NCI-H446 (cell line): ENCODE measurements around the gene MAP2K4.

ENCODE experiments used
- DNase-seq, 2 experiments: peaks; one replicate each; lab custom pipeline; 2025; lab: John Stamatoyannopoulos, UW

MAP2K4 gene

DNA sequence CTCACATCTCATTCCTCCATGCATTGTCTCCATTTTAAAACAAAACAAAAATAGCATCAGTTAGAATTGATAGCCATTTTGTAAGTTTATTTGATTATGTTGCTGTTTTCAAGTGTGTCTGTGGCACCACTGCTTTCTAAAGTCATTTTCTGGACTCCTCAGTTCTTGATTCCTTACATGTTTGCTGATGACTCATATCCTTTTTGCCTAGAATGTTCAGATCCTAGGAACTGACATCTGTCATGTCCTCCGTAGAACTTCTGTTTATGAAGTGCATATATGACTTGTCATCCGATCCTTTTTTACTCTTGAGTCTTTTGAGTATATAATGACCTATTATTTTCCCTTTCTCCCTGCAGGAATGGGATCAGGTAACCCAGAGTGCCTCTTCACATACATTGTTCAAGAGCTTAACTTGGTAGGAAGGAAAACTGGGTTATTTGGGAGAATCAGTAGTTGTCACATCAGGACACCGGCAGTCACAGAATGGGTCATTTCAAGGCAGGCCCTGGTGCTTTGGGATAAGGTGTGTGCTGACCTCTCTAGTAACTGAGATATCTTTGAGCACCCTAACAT is 69.2 kb downstream of the MAP2K4 start:
- no peak for DNase-seq

- no peak for DNase-seq
Measured at GRCh38 chr17:12094336-12094735, 73.7 kb downstream of the MAP2K4 start.

GRCh38 chr17:12095522-12095921 is 74.8 kb downstream of the MAP2K4 start:
- DNase-seq = no peak

GRCh38 chr17:12097326-12097725 is 76.6 kb downstream of the MAP2K4 start:
- DNase-seq = no peak

GRCh38 chr17:12098568-12098967 is 77.9 kb downstream of the MAP2K4 start:
- no peak for DNase-seq

GRCh38 chr17:12099412-12099811 is 78.7 kb downstream of the MAP2K4 start:
- no peak for DNase-seq

DNA sequence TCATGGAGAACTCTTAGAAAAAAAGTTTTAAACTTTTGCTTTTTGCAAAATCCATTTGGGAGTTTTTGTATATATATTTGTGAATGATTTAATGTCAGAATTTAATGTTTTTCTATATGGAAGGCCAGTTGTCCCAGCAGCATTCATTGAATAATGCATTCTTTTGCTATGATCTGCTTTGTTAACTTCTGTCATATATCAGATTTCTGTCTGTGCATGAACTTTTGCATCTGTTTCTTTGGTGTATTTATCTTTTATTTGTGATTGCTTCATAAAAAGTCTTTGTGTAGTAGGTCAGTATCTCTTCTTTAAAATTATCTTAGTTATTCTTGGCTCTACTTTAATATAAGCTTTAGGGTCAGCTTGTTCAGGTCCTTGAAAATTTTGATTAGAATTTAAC is 84.2 kb downstream of the MAP2K4 start:
- no peak for DNase-seq

DNA sequence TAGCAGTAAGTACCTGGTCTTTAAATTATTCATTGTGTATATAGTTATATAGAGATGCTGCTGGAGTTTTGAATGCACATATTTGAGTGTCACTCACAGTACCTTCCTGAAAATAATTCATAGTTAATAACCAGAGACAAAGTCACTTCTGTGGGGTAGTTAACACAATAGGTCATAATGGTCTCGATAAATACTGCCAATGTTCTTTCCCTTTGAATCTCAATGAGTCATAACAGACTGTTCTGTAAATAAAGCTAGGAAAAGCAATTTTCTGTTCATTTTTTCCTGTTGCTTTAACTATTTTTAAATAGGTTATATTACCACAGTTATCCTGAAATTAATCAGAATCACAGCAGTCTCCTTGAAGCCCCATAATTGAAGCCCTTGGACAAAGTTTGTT is 87.2 kb downstream of the MAP2K4 start:
- no peak for DNase-seq

GRCh38 chr17:12110906-12111305 is 90.2 kb downstream of the MAP2K4 start:
- no peak for DNase-seq

- DNase-seq = no peak
Measured at GRCh38 chr17:12113156-12113555, 92.5 kb downstream of the MAP2K4 start.

GRCh38 chr17:12114686-12115418 is 94.2 kb downstream of the MAP2K4 start:
- DNase-seq = no peak

GRCh38 chr17:12116143-12116542 is 95.5 kb downstream of the MAP2K4 start:
- no peak for DNase-seq

DNA sequence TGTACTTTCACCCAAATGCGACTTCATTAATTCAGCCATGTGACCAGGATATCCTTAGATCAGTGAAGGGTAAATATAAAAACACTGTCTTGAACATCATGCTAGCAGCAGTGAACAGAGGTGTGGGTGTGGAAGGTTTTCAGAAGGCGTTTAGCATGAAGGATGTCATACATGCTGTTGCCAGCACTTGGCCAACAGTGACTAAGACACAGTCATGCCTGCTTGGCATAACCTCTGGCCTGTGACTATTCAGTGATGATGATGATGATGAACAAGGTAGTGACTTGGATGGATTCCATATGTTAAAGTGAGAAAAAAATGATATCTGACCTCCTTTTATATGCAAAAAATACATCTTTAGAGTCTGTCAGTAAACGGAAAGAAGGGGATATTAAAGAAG is 97.9 kb downstream of the MAP2K4 start:
- DNase-seq = no peak

- DNase-seq = no peak
Measured at GRCh38 chr17:12122075-12122474, 101.4 kb downstream of the MAP2K4 start.

GRCh38 chr17:12127177-12127576 is 106.5 kb downstream of the MAP2K4 start:
- DNase-seq = no peak

- no peak for DNase-seq
Measured at GRCh38 chr17:12127667-12128066, 107.0 kb downstream of the MAP2K4 start.

DNA sequence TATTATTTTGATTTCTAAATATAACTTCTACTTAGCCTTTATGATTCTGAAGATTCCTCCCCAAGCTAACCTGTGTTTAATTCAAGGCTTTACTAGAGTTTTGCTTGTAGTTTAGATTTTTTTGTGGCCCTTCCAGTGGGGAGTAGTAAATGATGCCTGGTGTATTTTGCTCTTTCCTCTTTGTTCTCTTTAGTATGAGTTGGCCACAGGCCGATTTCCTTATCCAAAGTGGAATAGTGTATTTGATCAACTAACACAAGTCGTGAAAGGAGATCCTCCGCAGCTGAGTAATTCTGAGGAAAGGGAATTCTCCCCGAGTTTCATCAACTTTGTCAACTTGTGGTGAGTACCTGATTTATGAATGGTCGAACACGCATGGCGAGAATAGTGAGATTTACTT is 108.3 kb downstream of the MAP2K4 start:
- DNase-seq = no peak

GRCh38 chr17:12133183-12133582 is 112.5 kb downstream of the MAP2K4 start:
- DNase-seq = no peak

DNA sequence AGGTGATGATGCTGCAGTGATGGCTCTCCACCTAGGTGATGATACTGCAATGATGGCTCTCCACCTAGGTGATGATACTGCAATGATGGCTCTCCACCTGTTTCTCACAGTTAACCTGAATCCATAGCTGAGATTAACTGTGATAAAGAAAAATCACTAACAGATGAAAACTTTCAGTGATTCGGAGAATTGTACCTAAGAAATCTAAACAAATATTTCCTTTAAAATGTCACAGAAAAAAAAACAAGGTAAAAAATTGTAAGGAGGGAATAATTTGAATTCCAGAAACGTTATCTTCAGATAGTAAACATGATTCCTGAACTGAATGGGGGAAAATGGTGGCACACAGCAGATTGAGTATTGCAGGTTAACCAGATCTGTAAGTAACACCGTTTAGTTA is 113.4 kb downstream of the MAP2K4 start:
- DNase-seq = no peak

- no peak for DNase-seq
Measured at GRCh38 chr17:12134587-12134986, 113.9 kb downstream of the MAP2K4 start.

DNA sequence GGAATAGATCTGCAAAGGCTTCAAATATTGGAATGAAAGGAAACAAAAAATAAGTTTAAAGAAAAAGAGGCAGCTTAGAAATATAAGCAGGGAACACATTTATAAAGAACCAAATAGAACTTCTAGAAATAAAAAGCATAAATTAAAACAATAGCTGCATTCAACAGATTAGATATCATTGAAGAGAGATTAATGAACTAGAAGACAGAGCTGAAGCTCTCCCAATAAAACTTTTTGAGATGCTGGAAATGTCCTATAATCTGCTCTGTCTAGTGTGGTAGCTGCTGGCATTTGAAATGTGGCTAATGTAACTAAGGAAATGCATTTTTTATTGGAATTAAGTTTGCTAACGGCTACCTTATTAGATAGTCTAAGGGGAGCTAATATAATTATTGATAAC is 115.6 kb downstream of the MAP2K4 start:
- no peak for DNase-seq

- DNase-seq = no peak
Measured at GRCh38 chr17:12136646-12137045, 116.0 kb downstream of the MAP2K4 start.

- no peak for DNase-seq
Measured at GRCh38 chr17:12137859-12138258, 117.2 kb downstream of the MAP2K4 start.

DNA sequence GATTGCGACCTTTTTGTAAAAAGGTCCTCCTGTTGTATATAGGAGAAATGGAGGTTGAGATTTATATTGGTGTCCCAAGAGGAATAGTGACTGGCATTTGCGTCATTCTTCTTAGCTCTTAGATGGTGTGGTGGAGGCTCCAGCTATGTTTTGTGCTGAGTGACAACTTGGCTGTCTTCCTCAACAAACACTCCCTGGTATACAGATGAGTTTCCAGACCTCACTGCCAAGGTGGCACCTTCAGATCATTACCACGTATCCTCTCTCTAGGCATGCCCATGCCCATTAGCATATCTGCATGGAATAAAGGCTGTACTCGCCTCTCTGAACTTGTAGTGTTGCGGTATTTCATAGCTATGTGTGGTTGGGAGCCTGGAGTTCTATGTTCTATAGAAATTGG is 120.0 kb downstream of the MAP2K4 start:
- DNase-seq = no peak
